ENCODE measurements around the gene SLC34A3.

Gene SLC34A3

GRCh38 chr9:137230705-137231371 lies at the start of gene SLC34A3:
Gene SLC34A3, plus strand, starts transcription at chr9:137230901. Its CDS starts 802 bp downstream, at chr9:137231703.
- DNase-seq (ENCODE audit: low read depth in 2 of 2): no peak

GRCh38 chr9:137181680-137182079 lies 49.0 kb upstream of the SLC34A3 start:
- no peak for DNase-seq (ENCODE audit: low read depth in 2 of 2)

- no peak for DNase-seq (ENCODE audit: low read depth in 2 of 2)
Observed at GRCh38 chr9:137182836-137183235, 47.9 kb upstream of the SLC34A3 start.

- no peak for DNase-seq (ENCODE audit: low read depth in 2 of 2)
Observed at GRCh38 chr9:137183980-137184595, 46.6 kb upstream of the SLC34A3 start.

GRCh38 chr9:137184881-137185660 lies 45.6 kb upstream of the SLC34A3 start:
- no peak for DNase-seq (ENCODE audit: low read depth in 2 of 2)

- DNase-seq (ENCODE audit: low read depth in 2 of 2): no peak
Observed at GRCh38 chr9:137185921-137186320, 44.8 kb upstream of the SLC34A3 start.

GRCh38 chr9:137186385-137186784 lies 44.3 kb upstream of the SLC34A3 start:
- no peak for DNase-seq (ENCODE audit: low read depth in 2 of 2)

GRCh38 chr9:137187386-137187785 lies 43.3 kb upstream of the SLC34A3 start:
- DNase-seq (ENCODE audit: low read depth in 2 of 2): no peak

GRCh38 chr9:137188086-137188489 lies 42.6 kb upstream of the SLC34A3 start:
- no peak for DNase-seq (ENCODE audit: low read depth in 2 of 2)

- DNase-seq (ENCODE audit: low read depth in 2 of 2): peak; percentile 74 to 78
Observed at GRCh38 chr9:137188490-137189296, 42.0 kb upstream of the SLC34A3 start, which contains the start of the genes ANAPC2 and SSNA1. Gene ANAPC2, minus strand, starts transcription at chr9:137188560. Its CDS starts 28 bp downstream, at chr9:137188532. Gene SSNA1, plus strand, starts transcription at chr9:137188676. Its CDS starts 51 bp downstream, at chr9:137188727.

- DNase-seq (ENCODE audit: low read depth in 2 of 2): no peak
Observed at GRCh38 chr9:137189297-137190295, 41.1 kb upstream of the SLC34A3 start.

GRCh38 chr9:137190315-137190856 lies 40.3 kb upstream of the SLC34A3 start:
- DNase-seq (ENCODE audit: low read depth in 2 of 2): no peak

- no peak for DNase-seq (ENCODE audit: low read depth in 2 of 2)
Observed at GRCh38 chr9:137191245-137191644, 39.5 kb upstream of the SLC34A3 start.

GRCh38 chr9:137191691-137192447 lies 38.8 kb upstream of the SLC34A3 start:
- no peak for DNase-seq (ENCODE audit: low read depth in 2 of 2)

GRCh38 chr9:137192448-137192780 lies 38.3 kb upstream of the SLC34A3 start:
- DNase-seq (ENCODE audit: low read depth in 2 of 2): no peak

GRCh38 chr9:137192859-137193258 lies 37.8 kb upstream of the SLC34A3 start:
- DNase-seq (ENCODE audit: low read depth in 2 of 2): no peak

GRCh38 chr9:137193771-137194170 lies 36.9 kb upstream of the SLC34A3 start:
- no peak for DNase-seq (ENCODE audit: low read depth in 2 of 2)

- DNase-seq (ENCODE audit: low read depth in 2 of 2): no peak
Observed at GRCh38 chr9:137194388-137194787, 36.3 kb upstream of the SLC34A3 start.

- DNase-seq (ENCODE audit: low read depth in 2 of 2): no peak
Observed at GRCh38 chr9:137194909-137195308, 35.8 kb upstream of the SLC34A3 start.

Measured in fibroblast of skin of left biceps (primary cell).